Mononuclear cell (primary cell): Measurements from ENCODE around the gene EIF1AD. TPM values are rescaled to one million over a fixed set of nuclear protein-coding genes. Genes with fewer than 3 reads are reported as not detected.

Experiments
- H3K27me3 ChIP-seq: 2 replicates; pipeline ENCODE4 v1.6.0; 2011; ENCODE audit warnings: low read length, control low read depth; ENCODE audit not compliant: insufficient read depth
- H3K4me1 ChIP-seq: 2 replicates; pipeline ENCODE4 v1.5.1; 2011; ENCODE audit warnings: mild to moderate bottlenecking, low read length, control low read depth; ENCODE audit not compliant: insufficient read depth
- H3K4me3 ChIP-seq: 2 replicates; pipeline ENCODE4 v1.5.1; 2011; ENCODE audit warnings: mild to moderate bottlenecking, low read length, moderate library complexity
- H3K9me3 ChIP-seq: 2 replicates; pipeline ENCODE4 v1.5.1; 2011; ENCODE audit warnings: low read depth, mild to moderate bottlenecking, control low read depth, low read length
- total RNA-seq: library from RNA; depleted of rRNA; stranded (reverse); fragments of >200 nt; gene quantifications from one replicate; pipeline ENCODE4 v1.2.3, GENCODE V29; 2012

The EIF1AD gene, protein sequence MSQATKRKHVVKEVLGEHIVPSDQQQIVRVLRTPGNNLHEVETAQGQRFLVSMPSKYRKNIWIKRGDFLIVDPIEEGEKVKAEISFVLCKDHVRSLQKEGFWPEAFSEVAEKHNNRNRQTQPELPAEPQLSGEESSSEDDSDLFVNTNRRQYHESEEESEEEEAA
- total RNA-seq: 83.2 TPM

DNA sequence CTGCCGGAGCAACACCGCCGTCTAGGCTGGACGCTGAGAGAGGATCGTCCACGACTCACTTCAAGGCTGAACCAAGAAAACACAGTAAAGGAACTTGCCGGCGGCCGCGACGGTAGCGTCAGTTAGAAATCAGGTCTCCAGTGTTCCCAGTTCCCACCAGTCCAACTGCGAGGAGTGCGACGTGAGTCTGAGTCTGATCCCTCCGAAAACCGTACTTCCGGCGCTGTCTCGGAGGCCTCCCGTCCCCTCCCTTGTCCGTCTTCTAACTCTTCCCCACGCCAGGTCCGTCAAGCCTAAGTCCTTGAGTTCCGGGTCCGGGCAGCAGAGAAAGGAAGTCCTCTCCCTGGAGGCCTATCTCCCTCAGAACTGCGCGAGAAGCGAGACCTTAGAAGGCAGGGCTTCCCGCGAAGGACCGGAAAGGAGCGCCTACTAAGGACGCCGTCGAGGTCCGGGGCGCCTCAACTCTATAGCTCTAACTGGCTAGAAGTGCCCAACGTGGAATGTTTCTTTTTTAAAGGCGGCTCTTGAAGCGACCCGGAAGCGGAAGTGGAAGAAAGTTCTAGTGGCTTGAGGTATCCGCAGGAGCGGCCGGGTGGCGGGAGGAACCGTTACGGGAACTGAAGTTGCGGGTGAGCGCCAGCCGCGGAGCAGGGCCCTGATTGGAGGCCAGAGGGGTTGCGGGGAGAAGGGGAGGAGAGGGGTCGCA lies at the start of gene EIF1AD, which contains the start of gene BANF1:
TSS of gene EIF1AD (minus strand) at position 216 of the 706 bp plus-strand sequence. CDS start 1,768 bp downstream, outside the sequence.
TSS of gene BANF1 (plus strand) at position 562 of the 706 bp plus-strand sequence. CDS start 748 bp downstream, outside the sequence.
- peaks cover 26% of the 10 kb centered on the region for H3K4me1 ChIP-seq
- H3K9me3 ChIP-seq: no peaks in the 10 kb centered on the region
- peak within 1 kb of the TSS; percentile 92 for H3K4me3 ChIP-seq
- no peaks in the 10 kb centered on the region for H3K27me3 ChIP-seq

DNA sequence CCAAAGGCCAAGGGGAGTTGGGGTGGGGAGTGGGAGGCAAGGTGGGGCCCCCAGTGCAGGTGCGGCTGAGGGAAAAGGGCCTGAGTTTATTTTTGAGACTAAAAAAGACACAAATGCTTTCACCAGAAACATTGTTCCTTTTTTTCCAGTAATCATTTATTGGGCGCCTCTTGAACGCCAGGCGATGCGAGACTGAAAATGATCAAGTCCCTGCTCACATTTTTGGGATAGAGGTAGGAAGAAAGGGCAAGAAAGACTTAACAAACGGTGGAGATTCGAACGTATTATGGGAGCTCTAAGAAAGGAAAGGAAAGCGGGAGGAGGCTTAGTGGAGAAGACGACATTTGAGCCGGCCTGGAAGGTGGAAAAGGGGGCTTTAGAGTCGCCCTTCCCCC lies 49.4 kb upstream of the EIF1AD start:
- H3K4me1 ChIP-seq: peaks cover 23% of the 10 kb centered on the region
- peak overlapping the region; percentile 84 for H3K4me3 ChIP-seq
- H3K9me3 ChIP-seq: no peaks in the 10 kb centered on the region
- H3K27me3 ChIP-seq: peaks cover 2% of the 10 kb centered on the region

GRCh38 chr11:66050581-66051231 lies 48.7 kb upstream of the EIF1AD start:
- Histone ChIP-seq H3K4me3 (no peak overlapping the region), H3K4me1 (peaks cover 23% of the 10 kb centered on the region), H3K27me3 (peaks cover 2% of the 10 kb centered on the region), H3K9me3 (no peaks in the 10 kb centered on the region)

DNA sequence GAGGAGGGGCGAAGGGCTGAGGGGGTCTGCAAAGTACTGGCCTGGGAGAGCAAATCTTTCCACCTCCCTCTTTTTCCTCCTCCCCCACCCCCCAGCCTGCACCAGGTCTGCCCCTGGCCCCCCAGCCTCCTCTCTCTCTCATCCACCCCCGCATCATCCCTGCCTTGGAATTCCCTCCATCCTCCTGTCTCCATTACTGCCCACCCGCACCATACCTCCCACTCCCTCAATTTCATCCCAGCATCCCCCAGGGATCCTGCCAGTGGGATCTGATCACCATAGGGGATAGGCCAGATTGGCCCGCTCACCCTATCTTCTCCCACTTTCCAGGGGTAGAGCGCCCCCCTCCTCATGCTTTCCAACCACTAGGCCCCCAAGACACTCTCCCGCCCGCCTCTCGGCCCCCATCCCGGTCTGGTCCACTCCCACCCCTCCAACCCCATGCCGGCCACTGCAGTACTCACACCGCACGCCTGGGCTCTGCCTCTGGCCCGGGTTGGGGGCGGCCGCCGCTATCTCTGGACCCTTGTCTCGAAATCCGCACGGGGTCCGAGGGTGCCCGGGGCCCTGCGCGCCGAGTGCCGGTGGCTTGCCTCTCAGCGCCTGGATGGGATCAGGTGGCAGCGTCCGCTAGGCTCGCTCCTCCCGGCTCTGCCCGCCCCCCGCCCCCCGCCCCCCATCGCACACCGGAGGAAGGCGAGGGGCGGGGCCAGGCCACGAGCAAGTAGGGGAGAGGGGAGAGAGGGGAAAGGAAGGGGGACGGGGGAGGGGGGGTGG lies 46.8 kb upstream of the EIF1AD start, which contains the start of gene GAL3ST3:
TSS of gene GAL3ST3 (minus strand) at position 615 of the 777 bp plus-strand sequence. CDS start 3,746 bp downstream, outside the sequence.
- H3K4me3 ChIP-seq: no peak within 1 kb of the TSS
- H3K4me1 ChIP-seq: peaks cover 31% of the 10 kb centered on the region
- H3K27me3 ChIP-seq: peaks cover 2% of the 10 kb centered on the region
- H3K9me3 ChIP-seq: no peaks in the 10 kb centered on the region

DNA sequence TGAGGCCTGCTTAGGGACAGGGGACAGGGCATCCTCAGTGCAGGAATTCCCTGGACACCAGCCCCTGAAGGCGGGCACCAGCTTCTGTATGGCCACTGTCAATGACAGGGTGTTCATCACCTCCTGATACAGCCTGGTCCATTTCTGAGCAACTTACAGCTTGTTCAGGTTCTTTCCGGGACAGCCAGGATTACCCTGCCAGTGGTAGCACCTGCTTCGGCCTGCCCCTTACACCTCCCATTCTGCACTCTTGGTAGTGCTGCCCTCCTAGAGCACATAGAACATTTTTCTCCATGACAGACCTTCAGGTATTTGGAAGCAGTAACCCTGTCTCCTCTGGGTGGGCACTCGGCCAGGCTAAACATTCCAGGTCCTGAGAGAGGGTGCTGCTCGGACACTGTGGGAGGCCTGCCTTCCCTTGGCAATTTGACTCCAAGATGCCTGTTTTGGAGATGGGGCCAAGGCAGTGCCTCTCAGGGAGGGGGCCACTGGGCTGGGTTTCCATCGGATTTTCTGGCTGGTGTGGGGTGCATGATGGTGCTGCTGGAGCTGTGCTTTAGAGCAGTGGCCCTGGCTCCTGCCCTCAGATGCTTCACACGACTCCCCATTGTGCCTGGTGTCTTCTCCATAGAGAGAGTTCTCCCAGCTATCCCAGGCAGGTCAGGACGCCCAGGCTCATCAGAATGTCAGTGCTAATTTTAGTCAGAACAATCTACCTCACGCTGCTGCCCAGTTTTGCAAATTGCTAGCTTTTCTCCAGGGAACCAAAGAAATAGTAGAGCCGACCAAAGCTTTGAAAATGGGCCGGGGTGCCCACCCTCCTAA lies 45.8 kb upstream of the EIF1AD start:
- H3K9me3 ChIP-seq: no peaks in the 10 kb centered on the region
- no peak overlapping the region for H3K4me3 ChIP-seq
- H3K4me1 ChIP-seq: peaks cover 21% of the 10 kb centered on the region
- H3K27me3 ChIP-seq: peaks cover 2% of the 10 kb centered on the region

DNA sequence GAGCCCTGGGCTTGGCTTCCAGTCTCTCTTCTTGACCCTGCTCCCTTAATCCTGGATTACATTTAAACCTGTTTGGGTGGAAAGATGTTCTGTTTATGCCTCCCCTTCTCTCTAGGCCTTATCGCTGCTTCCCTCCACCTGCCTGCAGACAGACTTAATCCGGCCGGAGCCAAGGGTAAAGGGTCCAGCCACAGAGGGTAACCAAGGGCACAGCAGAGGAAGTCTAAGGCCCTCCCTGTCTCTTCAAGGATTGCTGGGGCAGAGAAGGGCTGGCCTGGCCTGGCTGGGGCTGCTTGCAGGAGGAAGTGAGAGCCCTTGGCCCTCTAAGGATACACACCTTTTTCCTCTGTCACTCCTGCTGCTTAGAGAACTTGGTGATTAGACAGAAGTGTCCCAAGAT lies 44.9 kb upstream of the EIF1AD start:
- no peaks in the 10 kb centered on the region for H3K9me3 ChIP-seq
- H3K4me3 ChIP-seq: no peak overlapping the region
- peaks cover 2% of the 10 kb centered on the region for H3K27me3 ChIP-seq
- peaks cover 19% of the 10 kb centered on the region for H3K4me1 ChIP-seq

- Histone ChIP-seq H3K27me3 (peaks cover 2% of the 10 kb centered on the region), H3K4me1 (peaks cover 9% of the 10 kb centered on the region), H3K4me3 (no peak overlapping the region), H3K9me3 (no peaks in the 10 kb centered on the region)
Observed at GRCh38 chr11:66045177-66045639, 43.3 kb upstream of the EIF1AD start.

DNA sequence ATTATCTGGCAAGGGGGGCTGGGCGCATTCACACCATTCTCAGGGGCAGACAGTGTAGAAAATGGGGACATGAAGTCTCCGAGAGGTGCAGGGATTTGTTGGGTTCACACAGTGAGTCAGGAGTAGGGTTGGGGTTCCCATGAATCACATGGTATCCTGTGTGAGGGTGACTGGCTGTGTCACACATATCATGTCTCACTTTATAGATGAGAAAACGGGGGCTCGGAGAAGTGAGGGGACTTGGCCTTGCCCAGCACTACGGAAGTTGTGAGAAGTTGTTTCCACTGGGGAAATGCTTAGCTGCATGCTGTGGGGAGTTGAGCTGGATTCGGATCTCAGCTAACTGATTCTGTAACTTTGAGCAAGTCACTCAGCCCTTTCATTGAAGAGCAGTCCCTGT lies 42.8 kb upstream of the EIF1AD start:
- Histone ChIP-seq H3K27me3 (peaks cover 2% of the 10 kb centered on the region), H3K9me3 (no peaks in the 10 kb centered on the region), H3K4me1 (peaks cover 9% of the 10 kb centered on the region), H3K4me3 (no peak overlapping the region)

DNA sequence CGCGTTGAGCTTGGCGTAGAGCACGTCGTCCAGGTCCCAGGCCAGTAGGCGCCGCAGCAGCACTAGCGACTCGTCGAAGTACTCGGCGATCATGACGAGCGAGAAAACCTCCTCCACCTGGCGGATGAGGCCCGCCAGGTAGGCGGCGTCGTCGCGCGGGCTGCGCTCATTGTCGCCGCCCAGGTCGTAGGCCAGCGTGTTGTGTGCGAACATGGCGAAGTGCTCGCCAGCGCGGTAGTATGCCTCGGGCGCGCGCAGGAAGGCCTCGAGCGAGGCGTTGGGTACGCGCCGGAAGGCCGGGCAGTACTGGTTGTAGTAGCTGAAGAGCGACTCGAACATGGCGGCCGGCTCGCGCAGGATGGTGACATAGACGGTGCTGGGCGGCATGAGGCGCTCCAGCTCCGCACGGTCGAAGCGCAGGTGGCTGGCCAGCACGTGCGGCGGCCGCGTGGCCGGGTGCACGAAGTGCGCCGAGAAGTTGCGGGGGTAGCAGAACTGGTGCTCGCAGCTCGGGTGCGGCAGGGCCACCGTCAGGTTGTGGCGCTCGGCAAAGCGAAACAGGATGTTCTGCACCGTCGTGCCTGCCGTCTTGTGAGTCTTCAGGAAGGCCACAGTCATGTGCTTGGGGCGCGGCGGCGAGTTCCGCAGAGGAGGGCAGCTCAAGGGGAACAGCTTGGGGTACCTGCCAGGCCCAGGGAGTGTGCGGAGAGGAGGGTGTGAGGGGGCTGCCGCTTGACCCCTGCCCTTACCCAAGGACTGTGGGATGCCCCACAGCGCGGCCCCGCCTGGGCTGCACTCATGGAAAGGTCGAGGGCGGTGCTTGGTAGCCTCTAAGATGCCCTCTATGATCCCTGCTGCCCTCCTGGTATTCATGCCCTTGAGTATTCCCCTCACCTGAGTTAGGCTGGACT lies 41.3 kb upstream of the EIF1AD start:
- no peaks in the 10 kb centered on the region for H3K27me3 ChIP-seq
- H3K4me3 ChIP-seq: no peak overlapping the region
- H3K9me3 ChIP-seq: no peaks in the 10 kb centered on the region
- H3K4me1 ChIP-seq: peaks cover 9% of the 10 kb centered on the region

GRCh38 chr11:66042227-66042995 lies 40.5 kb upstream of the EIF1AD start:
- H3K27me3 ChIP-seq: no peaks in the 10 kb centered on the region

GRCh38 chr11:66039765-66040164 lies 37.8 kb upstream of the EIF1AD start:
- Histone ChIP-seq H3K9me3 (no peaks in the 10 kb centered on the region), H3K4me1 (no peaks in the 10 kb centered on the region), H3K4me3 (no peak overlapping the region), H3K27me3 (no peaks in the 10 kb centered on the region)

More at GRCh38 chr11:66042227-66042995, 40.5 kb upstream of the EIF1AD start:
- no peak overlapping the region for H3K4me3 ChIP-seq
- H3K9me3 ChIP-seq: no peaks in the 10 kb centered on the region
- peaks cover 9% of the 10 kb centered on the region for H3K4me1 ChIP-seq

- H3K27me3 ChIP-seq: no peaks in the 10 kb centered on the region
- H3K9me3 ChIP-seq: no peaks in the 10 kb centered on the region
- H3K4me1 ChIP-seq: no peaks in the 10 kb centered on the region
- H3K4me3 ChIP-seq: no peak overlapping the region
Observed at GRCh38 chr11:66037327-66037726, 35.4 kb upstream of the EIF1AD start.

DNA sequence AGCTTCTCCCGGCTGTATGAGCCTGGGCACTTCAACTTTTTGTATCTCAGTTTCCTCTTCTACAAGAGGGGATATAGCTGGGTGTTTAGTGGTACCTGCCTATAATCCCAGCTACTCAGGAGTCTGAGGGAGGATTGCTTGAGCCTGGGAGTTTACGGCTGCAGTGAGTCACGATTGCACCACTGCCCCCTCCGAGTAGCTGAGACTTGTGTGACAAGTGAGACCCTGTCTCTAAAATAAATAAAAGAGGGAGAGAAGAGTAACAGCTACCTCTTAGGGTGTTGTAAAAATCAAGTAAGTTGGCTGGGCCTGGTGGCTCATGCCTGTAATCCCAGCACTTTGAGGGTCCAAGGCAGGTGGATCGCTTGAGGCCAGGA lies 34.4 kb upstream of the EIF1AD start:
- no peak overlapping the region for H3K4me3 ChIP-seq
- no peaks in the 10 kb centered on the region for H3K9me3 ChIP-seq
- no peaks in the 10 kb centered on the region for H3K27me3 ChIP-seq
- H3K4me1 ChIP-seq: no peaks in the 10 kb centered on the region
